NCI-H524 treated with DMSO at 0.1 percent for 48 hours (cell line): ENCODE data around the gene VSIR.

Source experiments
- DNase-seq: peaks from one replicate; lab custom pipeline; 2025; lab: John Stamatoyannopoulos, UW

VSIR gene

DNA sequence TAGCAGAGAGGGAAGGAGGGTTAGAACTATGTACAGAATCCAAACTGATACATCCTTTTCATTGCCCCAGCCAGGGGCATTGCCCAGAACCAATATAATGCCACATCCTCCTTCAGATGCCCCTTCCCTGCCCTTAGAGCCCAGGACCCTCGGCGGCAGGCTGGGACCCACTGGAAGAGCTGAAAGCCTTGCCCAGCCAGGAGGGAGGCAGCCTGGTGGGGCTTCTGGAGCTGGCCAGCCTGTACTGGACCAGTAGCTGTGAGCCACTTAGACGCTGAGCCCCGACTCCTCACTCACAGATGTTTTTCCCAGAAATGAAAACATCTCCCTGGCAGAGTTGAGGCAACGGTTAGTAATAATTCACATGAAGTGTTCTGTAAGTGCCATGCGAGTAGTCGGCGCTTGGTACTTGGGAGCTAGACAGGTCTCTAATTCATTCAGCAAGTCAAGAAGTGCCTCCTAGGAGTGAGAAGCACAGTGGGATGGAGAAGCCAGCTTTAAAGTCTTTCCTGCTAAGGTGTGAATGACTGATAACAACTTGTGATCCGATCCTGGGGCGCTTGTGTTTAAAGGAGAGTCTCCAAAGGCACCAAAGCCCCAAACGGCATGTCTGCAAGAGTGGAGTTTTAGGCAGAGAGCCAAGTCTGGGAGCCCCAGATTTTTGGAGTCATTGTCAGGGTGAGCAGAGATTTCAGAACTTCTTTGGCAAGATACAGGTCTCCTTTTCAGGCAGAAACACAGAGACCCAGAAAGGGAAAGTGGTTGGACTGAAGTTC is 9.8 kb downstream of the VSIR start:
- DNase-seq: no peak

DNA sequence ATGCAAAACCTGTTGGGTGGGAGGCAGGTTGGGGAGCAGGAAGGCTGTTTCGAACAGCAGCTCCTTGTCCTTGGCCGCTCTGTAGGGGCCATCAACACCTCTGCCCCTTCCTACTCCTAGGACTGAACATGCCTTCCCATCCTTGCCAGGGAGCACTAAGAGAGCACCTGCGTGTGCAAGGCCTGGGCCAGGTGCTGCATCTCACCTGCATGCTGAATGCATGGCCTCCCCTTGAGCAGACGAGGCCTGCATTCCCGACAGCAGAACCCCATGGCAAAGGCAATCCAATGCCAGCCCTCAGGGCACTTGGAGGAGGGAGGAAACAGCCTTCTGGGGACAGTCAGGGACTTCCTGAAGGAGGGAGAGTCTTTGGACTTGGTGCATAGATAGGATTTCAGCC is 11.0 kb downstream of the VSIR start:
- DNase-seq: no peak

DNA sequence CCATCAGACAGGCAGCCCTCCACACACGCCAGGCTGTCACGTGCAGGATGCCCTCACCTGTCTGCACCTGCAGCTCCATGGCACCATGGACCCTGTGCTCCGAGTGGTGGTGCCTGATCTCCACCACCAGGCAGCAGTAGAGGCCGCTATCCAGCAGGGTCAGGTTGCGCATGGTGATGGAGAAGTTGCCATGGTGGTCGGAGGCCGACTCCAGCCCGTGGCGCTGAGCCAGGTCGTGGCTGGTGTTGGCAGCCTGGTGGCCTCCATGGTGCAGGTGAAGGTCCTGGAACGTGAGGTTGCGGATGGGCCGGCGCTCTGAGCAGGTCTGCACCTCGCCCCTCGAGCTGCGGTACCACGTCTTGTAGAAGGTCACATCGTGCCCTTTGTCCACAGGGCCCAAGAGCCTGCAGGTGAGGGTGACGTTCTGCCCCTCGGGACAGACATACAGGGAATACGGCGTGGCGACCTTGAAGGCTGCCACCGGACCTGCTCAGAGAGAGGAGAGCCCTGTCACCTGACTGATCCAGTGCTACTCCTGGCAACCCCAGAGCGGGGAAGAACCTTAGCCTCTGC is 11.7 kb downstream of the VSIR start:
- no peak for DNase-seq

DNA sequence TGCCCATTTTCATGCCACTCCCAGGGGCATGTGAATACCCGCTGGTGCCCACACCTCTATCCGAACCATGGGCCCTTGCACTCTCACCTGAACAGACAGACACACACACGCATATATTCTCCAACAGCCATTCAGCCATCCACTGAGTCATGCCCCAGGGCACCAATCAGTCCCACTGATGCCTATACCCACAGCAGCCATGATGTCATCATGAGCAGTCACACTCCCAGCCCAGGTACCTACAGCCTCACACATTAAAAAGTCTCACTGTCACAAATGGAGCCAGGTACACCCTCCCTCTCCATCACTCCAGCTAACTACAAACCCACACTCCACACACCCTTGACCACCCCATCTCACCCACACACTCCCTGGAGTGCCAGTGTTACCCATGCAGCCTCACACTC is 12.2 kb downstream of the VSIR start:
- DNase-seq: no peak

DNA sequence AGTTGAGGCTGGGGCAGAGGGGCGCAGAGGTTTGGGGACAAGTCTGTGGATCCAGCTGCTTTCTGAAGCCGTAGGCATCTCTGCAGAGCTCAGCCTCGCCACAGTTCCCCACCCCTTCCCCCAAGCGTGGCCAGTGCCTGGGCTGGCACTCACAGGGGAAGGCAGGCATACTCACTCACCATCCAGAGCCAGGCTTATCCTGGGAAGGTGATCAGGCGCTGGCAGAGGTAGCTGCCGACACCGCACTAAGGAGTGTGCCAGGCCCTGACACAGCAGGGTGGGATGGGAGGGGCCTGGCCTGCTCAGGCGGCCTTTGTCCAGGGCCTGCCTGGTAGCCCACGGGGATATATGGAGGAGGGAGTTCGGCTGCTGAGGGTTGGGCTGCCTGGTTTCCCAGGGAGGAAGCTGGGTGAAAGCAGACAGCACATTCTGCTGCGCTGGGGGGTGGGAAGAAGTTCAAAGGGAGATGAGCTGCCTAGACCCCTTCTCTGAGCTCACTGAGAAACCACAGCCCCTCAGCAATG is 15.9 kb downstream of the VSIR start:
- DNase-seq: no peak

DNA sequence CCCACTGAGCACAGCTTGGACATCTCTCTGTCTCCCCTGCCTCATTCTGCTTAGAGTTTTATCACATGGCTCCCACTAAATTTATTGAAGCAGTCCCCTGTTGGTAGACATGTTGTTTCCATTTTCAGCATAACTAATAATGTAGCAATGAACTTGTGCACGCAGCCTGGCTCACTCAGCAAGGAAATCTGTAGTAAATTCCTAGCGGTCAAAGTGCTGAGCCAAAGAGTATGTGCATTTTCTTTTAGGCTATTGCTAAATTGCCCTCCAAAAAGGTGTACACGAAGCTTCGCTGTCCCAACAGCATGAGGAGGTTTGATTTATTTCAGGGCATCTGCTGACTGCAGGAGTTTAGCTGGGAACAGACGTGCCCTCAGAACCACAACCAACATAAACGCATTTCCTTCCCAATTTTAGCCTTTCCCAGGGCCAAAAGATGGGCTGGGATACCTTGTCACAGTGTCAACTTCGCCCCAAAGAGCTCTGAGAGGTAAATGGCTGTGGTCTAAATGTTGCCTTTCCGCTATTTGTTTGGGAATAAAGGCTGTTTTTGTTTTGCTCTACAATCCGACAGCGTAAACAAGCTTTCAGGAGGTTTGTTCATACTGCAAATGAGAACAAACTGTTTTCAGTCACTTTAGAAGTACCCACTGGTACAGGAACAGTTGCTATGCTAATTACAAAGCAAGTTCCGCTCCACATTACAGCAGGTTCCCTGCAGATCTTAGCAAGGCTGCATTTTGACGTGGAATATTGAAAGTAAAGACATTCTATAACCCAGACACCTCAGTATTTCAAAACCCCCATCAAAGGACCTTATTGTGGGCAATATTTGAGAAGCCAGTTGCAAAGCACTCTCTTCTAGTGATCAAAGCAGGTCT is 16.8 kb downstream of the VSIR start:
- DNase-seq: no peak

DNA sequence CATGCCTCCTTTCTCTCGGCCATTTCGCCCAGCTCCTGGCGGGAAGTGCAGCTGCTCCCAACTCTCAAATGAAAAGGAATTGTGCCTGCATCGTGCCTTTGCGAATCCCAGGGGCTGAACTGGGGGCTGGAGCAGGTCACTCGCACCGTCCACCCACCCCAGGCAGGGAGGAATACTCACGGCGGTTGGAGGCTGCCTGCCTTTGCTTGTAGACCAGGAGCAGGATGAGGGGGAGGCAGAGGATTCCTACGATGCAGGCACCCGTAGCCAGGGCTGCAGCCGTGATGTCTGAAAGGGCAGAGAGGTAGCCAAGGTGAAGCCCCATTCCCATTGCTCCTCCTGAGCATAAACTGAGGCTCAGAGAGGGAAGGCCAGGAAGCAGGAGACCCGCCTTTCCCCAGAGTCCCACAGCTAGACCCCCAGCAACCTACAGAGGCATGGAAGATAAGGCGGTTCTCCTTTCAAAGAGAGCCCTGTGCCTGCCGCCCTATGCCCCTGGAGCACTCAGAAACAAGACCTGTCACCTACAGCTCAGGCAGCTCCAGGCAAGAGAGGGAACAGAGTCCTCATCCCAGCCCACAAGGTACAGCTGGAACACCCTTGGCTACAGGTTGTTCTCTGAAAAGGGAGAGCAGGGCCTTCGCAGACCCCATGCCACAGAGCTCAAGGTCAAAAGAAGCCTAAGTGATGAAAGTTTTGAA is 18.0 kb downstream of the VSIR start:
- no peak for DNase-seq

DNA sequence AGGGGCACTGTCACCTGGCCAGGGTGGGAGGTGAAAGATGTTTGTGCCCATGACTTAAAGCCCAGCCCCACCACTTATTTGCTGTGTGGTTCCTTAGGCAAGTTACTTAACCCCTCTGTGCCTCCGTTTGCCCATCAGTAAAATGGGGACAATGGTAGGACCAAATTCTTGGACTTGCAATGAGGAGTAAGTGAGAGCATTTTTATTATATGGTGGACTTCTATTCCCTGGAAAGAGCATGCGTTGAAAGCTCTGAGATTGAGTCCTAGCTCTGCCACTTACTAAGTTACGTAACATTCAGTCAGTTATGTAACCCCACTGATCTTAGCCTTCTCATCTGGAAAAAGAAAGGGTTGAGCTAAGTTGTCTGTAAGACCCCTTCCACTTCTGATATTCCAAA is 18.8 kb downstream of the VSIR start:
- no peak for DNase-seq

DNA sequence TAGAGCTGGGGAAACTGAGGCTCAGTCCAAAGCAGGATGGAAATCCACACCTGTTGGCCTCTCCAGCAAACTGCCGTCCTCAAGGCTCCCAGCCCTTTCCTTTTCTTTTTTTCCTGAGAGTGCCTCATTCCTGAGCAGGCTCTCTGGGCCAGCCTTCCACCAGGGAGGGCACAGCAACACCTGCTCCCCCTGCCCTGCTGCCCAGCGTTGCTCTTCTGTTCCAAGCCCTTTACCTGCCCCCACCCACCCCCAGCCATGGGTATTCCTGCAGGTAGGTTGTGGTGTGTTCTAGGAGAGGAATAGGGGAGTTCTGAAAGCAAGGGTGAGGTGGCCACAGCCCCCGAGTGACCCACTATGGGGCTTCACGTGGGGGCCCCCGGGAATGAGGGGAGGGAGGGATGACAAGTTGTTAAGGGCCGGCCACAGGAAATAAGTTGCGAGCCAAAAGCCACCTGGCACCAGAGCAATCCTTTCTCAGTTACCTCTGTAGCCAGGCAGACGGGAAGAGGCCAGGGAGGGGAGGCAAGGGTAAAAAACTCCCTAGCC is 19.3 kb downstream of the VSIR start:
- no peak for DNase-seq

DNA sequence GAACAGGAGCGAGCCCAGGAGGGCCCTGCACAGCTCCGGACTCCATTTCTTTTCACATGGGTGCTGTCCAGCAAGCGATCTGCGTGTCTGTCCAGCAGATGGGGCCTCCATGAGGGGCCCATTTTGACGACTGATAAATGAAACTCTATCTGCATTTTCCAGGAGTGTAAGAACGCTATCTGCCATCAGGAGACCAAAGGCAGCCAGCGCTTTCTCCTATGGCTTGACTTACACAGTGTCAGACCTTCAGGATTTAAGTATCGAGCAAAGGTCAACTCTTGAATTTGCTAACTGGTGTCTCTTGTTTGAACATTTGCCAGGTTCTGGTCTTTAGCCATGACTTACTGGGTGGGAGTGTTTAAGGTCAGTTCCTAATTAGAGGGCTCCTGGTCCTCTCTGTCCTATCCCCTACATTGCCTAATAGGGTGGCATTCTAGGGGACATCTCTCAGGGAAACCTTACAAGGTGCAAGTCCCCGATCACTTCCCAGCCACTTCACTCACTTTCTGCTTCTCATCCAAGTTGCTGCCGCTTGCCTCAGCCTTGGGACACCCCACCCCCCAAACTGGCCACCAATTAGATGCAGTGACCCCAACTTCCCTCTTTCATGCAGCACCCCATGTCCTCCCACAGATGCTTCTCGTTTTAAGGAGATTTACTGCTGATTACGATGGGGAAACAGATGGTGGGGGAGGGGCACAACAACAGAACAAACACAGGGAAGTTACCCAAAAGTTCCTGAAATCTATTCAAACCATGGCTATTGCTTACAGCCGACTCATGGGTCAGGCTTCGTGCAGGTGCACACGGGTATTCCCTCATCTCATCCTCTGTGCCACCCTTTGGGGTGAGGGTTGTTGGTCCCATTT is 20.0 kb downstream of the VSIR start:
- no peak for DNase-seq

DNA sequence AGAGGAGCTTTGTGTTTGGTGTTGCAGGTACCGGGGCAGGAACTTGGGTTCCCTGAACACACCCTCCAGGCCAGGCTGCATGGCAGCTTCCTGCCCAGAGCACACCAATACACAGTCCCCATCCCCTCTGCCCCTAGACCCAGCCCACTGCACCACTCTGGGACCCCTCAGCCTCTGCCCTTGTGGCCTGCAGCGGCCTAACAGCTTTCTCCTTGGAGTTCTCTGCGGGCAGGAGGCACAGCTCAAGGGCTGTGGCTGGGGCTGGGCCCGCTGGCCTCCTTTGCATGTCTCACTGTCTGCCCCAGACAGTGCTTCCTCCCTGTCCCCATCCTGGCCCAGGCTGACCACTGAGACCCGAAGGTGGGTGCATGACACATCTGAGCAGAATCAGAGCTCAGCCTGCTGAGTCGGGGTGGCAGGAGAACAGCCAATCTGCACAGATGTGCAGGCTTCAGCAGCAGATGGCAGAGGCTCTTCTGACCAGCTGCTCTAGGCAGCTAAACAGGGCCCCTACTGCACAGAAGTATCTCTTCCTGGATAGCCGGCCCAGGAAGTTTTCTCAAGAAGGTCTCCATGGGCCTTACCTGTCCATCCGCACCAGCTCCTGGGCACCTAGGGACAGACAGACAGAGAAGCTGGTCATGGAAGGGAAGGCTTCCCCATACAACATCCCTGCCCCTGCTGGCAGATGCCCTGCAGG is 20.8 kb downstream of the VSIR start:
- no peak for DNase-seq

DNA sequence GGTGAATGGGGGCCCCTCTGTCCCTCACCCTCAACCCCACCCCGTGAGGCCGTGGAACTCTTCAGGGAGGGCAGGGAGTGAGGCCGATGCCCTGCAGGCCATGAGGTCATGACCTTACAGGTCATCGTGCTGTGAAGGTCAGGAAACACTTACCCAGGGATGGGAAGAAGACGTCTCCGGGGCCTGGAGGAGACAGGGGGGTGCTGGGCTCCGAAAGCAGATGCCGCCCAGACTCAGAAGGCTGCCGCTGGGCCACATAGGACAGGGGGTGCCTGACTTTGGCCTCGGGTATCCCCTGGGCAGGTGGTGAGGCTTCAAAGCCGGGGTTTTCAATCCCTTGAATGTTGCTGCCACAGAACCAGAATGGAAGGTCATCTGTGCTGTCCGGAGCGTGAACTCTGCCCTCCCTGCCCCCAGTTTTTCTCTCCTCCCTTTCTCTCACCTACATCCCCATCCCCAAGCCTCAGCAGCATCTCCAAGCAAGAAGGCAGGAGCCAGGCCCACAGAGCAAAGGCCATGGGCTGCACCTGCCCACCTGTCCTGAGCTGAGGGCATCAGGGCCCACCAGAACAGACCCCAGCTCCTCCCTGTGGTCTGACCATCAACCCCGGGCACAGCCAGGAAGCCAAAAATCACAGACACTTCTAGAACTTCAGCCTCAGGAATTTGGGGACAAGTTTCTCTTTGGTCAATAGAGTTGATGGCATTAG is 21.6 kb downstream of the VSIR start:
- DNase-seq: no peak

DNA sequence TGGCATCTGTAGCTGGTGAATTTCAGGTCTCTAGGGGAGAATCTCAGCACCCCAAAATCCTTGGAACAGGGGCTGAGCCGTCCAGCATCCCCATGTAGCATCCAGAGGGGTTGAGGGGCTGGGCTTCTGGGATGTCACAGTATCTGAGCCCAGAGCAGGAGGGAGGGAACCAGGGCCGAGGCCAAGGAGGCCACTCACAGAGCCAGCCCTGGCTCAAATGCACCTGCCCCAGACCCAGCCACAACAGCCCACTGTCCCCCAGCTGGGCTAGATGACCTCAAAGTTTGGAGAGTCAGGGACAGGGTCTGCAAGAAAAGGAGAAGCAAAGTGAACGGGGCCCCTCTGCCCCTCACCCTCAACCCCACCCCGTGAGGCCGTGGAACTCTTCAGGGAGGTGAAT is 22.3 kb downstream of the VSIR start:
- DNase-seq: no peak

DNA sequence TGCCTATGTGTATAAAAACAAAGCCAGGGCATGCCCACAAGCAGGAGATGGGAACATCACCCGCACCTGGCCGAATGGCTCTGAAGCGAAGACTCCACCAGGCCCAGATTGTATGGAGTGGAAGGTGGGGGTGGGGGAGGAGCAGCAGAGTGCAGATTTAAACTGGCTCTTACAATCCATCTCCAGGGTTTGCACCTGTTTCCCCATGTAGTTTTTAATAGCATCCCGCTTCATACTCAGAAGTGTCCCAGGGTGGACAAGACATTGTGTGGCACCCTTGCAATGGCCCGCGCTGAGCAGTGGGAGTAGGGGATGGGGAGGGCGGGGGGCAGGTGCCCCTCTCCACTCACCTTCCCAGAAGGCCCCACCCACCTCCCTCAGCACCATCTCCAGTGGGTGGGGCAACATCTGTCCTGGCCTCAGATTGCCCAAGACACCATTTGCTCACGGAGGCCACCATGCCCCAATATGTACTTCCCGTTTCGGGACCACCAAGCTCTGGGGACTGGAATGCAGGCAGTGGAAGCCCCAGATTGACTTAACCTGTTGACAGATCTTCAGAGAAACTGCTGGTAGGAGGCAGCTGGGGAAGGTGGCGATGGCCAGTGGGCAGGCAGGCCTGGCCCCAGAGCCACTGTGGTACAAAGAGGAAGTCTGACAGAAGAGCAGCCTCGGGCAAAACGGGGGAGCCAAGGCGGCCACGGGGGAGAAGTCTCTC is 23.0 kb downstream of the VSIR start:
- DNase-seq: no peak

DNA sequence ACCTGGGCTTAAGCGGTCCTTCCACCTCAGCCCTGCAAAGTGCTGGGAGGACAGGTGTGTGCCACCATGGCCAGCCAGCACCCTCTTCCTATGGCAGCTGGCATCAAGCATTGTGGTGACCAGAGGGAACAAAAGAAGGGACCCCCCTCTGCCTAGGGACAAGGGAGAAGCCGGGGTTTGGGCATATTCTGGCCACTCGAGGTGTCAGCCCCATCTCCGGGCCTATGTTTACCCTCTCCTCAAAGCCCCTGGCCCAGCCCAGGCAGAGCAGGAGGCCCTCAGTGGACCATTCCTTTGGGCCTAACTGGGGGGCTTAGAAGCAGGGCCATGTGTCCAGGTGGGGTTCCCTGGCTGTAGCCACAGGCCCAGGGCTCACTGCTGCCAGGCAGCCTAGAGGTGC is 23.9 kb downstream of the VSIR start:
- DNase-seq: no peak

DNA sequence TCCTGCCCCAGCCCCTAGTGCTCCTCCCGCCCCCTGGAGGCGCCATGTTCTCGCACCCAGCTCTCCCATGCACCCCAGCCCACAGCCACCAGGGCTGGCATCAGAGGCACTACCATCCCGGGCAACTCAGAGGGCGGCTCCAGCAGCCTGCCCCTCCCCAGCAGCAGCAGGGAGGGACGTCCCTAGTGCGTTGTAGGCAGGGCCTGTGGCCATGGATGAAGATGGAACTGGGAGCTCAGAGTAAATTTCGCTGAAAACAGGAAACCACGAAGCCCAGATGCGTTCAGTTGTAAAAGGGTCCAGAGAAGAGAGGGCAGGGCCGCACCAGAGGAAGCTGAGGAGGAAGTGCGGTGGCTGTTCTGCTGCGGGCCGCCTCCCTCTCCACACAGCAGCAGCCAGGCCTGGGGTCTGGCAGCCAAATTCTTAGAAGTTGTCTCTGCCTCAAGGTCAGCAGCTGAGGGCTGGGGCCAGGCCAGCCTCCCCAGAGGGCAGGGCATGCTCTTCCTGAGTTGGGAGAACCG is 24.6 kb downstream of the VSIR start:
- no peak for DNase-seq

DNA sequence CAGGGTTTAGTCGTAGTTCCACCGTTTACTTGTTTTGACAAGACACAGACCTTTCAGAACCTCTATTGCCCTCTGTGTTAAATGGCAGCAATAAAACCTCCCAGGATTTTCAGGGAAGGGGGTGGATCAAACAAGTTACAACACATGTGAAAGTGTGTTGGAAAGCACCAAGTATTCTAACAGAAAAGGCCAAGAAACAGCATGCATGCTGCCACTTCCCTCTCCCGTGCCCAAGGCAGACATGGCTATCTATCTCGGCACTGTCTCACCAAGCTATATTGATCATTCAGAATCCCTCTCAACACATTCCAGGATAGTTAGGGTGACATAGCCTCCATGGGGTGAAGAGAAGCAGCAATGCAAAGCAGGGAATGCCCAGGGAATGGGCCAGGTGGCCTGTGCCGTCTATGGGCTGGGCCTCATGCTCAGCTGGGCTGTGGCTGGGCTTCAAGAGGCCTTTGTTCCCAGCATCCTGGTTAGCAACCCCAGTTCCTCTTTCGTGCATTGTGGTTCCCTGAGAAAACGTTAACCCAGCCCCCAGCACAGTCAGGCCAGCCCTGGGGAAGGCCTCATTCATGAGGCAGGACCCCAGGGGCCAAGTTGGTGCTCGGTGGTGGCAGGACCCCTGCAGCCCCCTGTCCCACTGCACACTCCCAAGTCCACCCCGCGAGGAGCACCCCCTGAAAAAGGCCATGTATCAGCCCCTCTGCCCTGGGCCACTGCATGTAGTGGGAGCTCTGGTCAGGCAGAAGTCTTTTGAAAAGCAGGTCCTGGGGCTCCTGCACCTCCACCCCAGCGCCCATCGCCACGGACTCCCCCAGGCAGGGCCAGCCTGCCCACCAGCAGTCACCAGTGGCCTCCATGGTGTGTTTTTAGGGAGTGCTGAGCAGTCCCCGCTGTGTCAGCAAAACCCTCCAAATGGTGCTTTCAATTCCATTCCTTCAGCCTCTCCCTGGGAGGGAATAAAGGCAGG is 25.5 kb downstream of the VSIR start:
- no peak for DNase-seq
